Measurements from ENCODE around the gene RTP5.

- TF ChIP-seq CTCF (IDR thresholded peaks at IDR 0.05 in 8 of 11, conservative IDR thresholded peaks at IDR 0.05 in 3 of 11) (no peak), POLR2A (IDR thresholded peaks at IDR 0.05) (no peak)
Observed at GRCh38 chr2:241821460-241822263, 47.9 kb upstream of the RTP5 start.
